WTC11 (cell line): ENCODE measurements around the gene CNTNAP1. TPM values are rescaled to one million over a fixed set of nuclear protein-coding genes. Genes with fewer than 3 reads are reported as not detected.
A peak's percentile ranks its signal among the peaks of the same experiment; 100 is the strongest.

Source experiments
- ATAC-seq: fragments of 200-7000 bp; cut with Tn5 transposase; 2 replicates; pipeline ENCODE4 v1.10.0; 2021; ENCODE audit warnings: mild to moderate bottlenecking, moderate library complexity
- Bru-seq: library from RNA; stranded (reverse); fragments of 400-500 nt; gene quantifications from one replicate; lab custom pipeline; 2021; lab: Mats Ljungman, UMichigan
- CTCF ChIA-PET: fragments of 300-600 bp; sonication (Branson Sonifier 250); formaldehyde crosslinking; loops from one replicate; lab custom pipeline; 2021; ENCODE audit warnings: antibody characterized with exemption; lab: Charles Lee
- POLR2A ChIA-PET: fragments of 350-600 bp; sonication (Branson Sonifier 250); formaldehyde crosslinking; loops from one replicate; lab custom pipeline; 2021; ENCODE audit warnings: antibody characterized with exemption; lab: Charles Lee
- DNase-seq: peaks from one replicate; pipeline ENCODE4 v3.0.0; 2021; ENCODE audit warnings: low spot score
- H3K27ac Mint-ChIP-seq: 2 replicates; pipeline ENCODE4 v1.8.0; 2021; ENCODE audit warnings: mixed read lengths
- H3K27me3 Mint-ChIP-seq: 2 replicates; pipeline ENCODE4 v1.8.0; 2021; ENCODE audit warnings: low read depth, mild to moderate bottlenecking, moderate library complexity, mixed read lengths
- H3K36me3 Mint-ChIP-seq: 2 replicates; pipeline ENCODE4 v1.8.0; 2021; ENCODE audit warnings: mixed read lengths
- H3K4me1 Mint-ChIP-seq: 2 replicates; pipeline ENCODE4 v1.8.0; 2022; ENCODE audit warnings: mixed read lengths
- H3K4me3 Mint-ChIP-seq: 2 replicates; pipeline ENCODE4 v1.8.0; 2021; ENCODE audit warnings: mild to moderate bottlenecking, moderate library complexity, mixed read lengths
- H3K9me3 Mint-ChIP-seq: 2 replicates; pipeline ENCODE4 v1.8.0; 2021; ENCODE audit warnings: mixed read lengths
- CREM ChIP-seq: sonication (generic); formaldehyde crosslinking; IDR thresholded peaks from 2 replicates; pipeline ENCODE4 v1.8.1; 2022; ENCODE audit warnings: mild to moderate bottlenecking, missing genetic modification reagents, moderate library complexity
- ELF4 ChIP-seq: sonication (generic); formaldehyde crosslinking; IDR thresholded peaks from 2 replicates; pipeline ENCODE4 v1.8.1; 2022; ENCODE audit warnings: low read depth, mild to moderate bottlenecking, moderate library complexity, missing genetic modification reagents
- EMX1 ChIP-seq: fragments of 250-450 bp; sonication (Bioruptor Pico); IDR thresholded peaks from 2 replicates; pipeline ENCODE4 v1.8.0; 2021; ENCODE audit warnings: mild to moderate bottlenecking
- FOXJ3 ChIP-seq: sonication (generic); formaldehyde crosslinking; IDR thresholded peaks from 2 replicates; pipeline ENCODE4 v1.9.0; 2021; ENCODE audit warnings: missing genetic modification reagents, mild to moderate bottlenecking, borderline replicate concordance
- GABPB1 ChIP-seq: sonication (generic); formaldehyde crosslinking; IDR thresholded peaks from 2 replicates; pipeline ENCODE4 v1.8.1; 2023; ENCODE audit warnings: mild to moderate bottlenecking, missing genetic modification reagents
- NR2C2 ChIP-seq: sonication (generic); formaldehyde crosslinking; IDR thresholded peaks from 2 replicates; pipeline ENCODE4 v1.8.0; 2022; ENCODE audit warnings: mild to moderate bottlenecking, missing genetic modification reagents
- PRRX2 ChIP-seq: fragments of 250-450 bp; sonication (Bioruptor Pico); IDR thresholded peaks from 2 replicates; pipeline ENCODE4 v1.8.0; 2021; ENCODE audit warnings: mild to moderate bottlenecking
- SOX15 ChIP-seq: fragments of 250-450 bp; sonication (Bioruptor Pico); IDR thresholded peaks from 2 replicates; pipeline ENCODE4 v1.9.0; 2021; ENCODE audit warnings: mild to moderate bottlenecking
- TCF7 ChIP-seq: sonication (generic); formaldehyde crosslinking; IDR thresholded peaks from 2 replicates; pipeline ENCODE4 v1.8.0; 2022; ENCODE audit warnings: mild to moderate bottlenecking, low read depth, missing genetic modification reagents, moderate library complexity
- TP53 ChIP-seq: sonication (generic); formaldehyde crosslinking; IDR thresholded peaks from 2 replicates; pipeline ENCODE4 v1.8.1; 2023; ENCODE audit warnings: mild to moderate bottlenecking, missing genetic modification reagents
- ZNF138 ChIP-seq: sonication (generic); formaldehyde crosslinking; conservative IDR thresholded peaks from 2 replicates; pipeline ENCODE4 v1.8.1; 2022; ENCODE audit warnings: mild to moderate bottlenecking, moderate library complexity, missing genetic modification reagents
- ZNF219 ChIP-seq: sonication (generic); formaldehyde crosslinking; IDR thresholded peaks from 2 replicates; pipeline ENCODE4 v1.8.0; 2023; ENCODE audit warnings: missing genetic modification reagents, mild to moderate bottlenecking, borderline replicate concordance
- ZNF263 ChIP-seq: sonication (generic); formaldehyde crosslinking; IDR thresholded peaks from 2 replicates; pipeline ENCODE4 v1.8.1; 2022; ENCODE audit warnings: low read depth, mild to moderate bottlenecking, moderate library complexity, missing genetic modification reagents
- ZNF317 ChIP-seq: sonication (generic); formaldehyde crosslinking; IDR thresholded peaks from 2 replicates; pipeline ENCODE4 v1.8.1; 2023; ENCODE audit warnings: low read depth, mild to moderate bottlenecking, moderate library complexity, missing genetic modification reagents, borderline replicate concordance
- long read RNA-seq, 3 experiments: library from RNA in 1 of 3; library from capped mRNA in 1 of 3; library from polyadenylated mRNA in 1 of 3; unstranded in 2 of 3; stranded (forward) in 1 of 3; transcript quantifications; one replicate each; pipeline ENCODE4 v2.0.0, GENCODE V29; 2021
- total RNA-seq: library from RNA; stranded (reverse); gene quantifications from 3 replicates; pipeline ENCODE4 v1.2.3, GENCODE V29; 2021
- TF ChIP-seq, protein P1 (sequence below): fragments of 250-450 bp; sonication (Bioruptor Pico); conservative IDR thresholded peaks from 2 replicates; pipeline ENCODE4 v1.9.0; 2021; ENCODE audit warnings: mild to moderate bottlenecking
- TF ChIP-seq, protein P2 (sequence below): sonication (generic); formaldehyde crosslinking; IDR thresholded peaks from 2 replicates; pipeline ENCODE4 v1.8.1; 2022; ENCODE audit warnings: missing genetic modification reagents, borderline replicate concordance
- TF ChIP-seq, protein P3 (sequence below): fragments of 250-450 bp; sonication (Bioruptor Pico); IDR thresholded peaks from 2 replicates; pipeline ENCODE4 v1.9.0; 2021; ENCODE audit warnings: mild to moderate bottlenecking
- TF ChIP-seq, protein P4 (sequence below): sonication (generic); formaldehyde crosslinking; IDR thresholded peaks from 2 replicates; pipeline ENCODE4 v1.8.0; 2023; ENCODE audit warnings: missing genetic modification reagents, mild to moderate bottlenecking, borderline replicate concordance
- TF ChIP-seq, protein P5 (sequence below): fragments of 250-450 bp; sonication (Bioruptor Pico); IDR thresholded peaks from 2 replicates; pipeline ENCODE4 v1.9.0; 2021; ENCODE audit warnings: mild to moderate bottlenecking, borderline replicate concordance
- TF ChIP-seq, protein P6 (sequence below): sonication (generic); formaldehyde crosslinking; IDR thresholded peaks from 2 replicates; pipeline ENCODE4 v1.8.1; 2023; ENCODE audit warnings: mild to moderate bottlenecking, missing genetic modification reagents, moderate library complexity

CNTNAP1 gene
- total RNA-seq: 12.1 to 12.7 TPM (median 12.7 TPM) in 3 replicates
- percentile 44 among the genes with signal in this experiment for Bru-seq, nascent RNA
- long read RNA-seq, experiment 1, full-length matches to known transcripts: 1 of 10 reads
- long read RNA-seq, experiment 1, partial matches to known transcripts: 7 of 10 reads
- long read RNA-seq, experiment 1, other reads (novel, unspliced or antisense): 2 of 10 reads
- long read RNA-seq, experiment 2, partial matches to known transcripts: 6 of 10 reads
- long read RNA-seq, experiment 2, other reads (novel, unspliced or antisense): 4 of 10 reads
- long read RNA-seq, experiment 3: 0 reads

DNA sequence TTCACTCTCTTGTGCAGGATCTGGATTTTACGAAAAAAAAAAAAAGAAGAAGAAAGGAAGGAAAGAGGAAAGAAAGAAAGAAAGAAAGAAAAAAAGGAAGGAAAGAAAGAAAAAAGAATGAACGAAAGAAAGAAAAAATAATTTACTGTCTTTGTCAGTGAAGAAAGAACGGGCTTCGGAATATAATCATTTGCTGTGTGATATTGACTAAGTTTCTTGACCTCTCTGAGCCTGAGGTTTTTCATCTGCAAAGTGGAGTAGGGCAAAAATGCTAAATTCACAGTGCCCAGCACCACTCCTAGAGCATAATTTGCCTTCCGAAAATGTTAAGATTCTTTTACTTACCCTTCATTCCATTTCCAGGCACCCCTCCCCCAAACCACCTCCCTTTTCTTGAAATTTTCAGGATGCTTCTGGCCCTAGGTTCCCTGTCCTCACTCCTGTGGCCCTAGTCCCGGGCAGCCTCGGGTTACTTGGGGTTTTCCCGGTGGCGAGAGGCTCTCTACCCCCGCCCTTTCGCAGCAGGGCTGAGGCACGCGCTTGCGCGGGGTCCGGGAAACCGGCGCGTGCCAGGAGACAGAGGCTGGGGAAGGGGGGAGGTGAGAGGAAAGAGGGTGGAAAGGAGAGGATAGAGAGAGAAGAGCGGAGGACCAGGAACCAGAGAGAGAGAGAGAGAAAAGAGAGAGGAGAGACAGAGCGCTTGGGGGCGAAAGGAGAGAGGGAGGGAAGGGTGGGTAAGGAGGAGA lies at the start of gene CNTNAP1:
CNTNAP1 (plus strand) TSS at position 556 of the 746 bp plus-strand sequence. CDS start 299 bp downstream, outside the sequence.
- POLR2A ChIA-PET: interaction anchor here (1.3 to 1.8 kb wide), 3 partner anchors 11 to 105 kb away, joined by 3 to 6 read pairs (median 4); no protein-coding TSS in a partner anchor
- peaks cover 22% of the 10 kb centered on the region for H3K27me3 Mint-ChIP-seq
- peak within 1 kb of the TSS; percentile 80 for H3K4me3 Mint-ChIP-seq
- H3K36me3 Mint-ChIP-seq: peaks cover 14% of the 10 kb centered on the region; the same call in 1 of the 2 replicates
- peak; percentile 73 for DNase-seq
- peak within 1 kb of the TSS; percentile 82 for H3K27ac Mint-ChIP-seq
- no peaks in the 10 kb centered on the region for H3K9me3 Mint-ChIP-seq
- peak; percentile 3 for ATAC-seq
- CTCF ChIA-PET: interaction anchor here (0.6 to 2.5 kb wide), 16 partner anchors 8 to 142 kb away, joined by 3 to 51 read pairs (median 8); partner anchors contain the start of genes BECN1, PSMC3IP, RAMP2 and RETREG3
- H3K4me1 Mint-ChIP-seq: peaks cover 45% of the 10 kb centered on the region
- TF ChIP-seq, protein P1, sequence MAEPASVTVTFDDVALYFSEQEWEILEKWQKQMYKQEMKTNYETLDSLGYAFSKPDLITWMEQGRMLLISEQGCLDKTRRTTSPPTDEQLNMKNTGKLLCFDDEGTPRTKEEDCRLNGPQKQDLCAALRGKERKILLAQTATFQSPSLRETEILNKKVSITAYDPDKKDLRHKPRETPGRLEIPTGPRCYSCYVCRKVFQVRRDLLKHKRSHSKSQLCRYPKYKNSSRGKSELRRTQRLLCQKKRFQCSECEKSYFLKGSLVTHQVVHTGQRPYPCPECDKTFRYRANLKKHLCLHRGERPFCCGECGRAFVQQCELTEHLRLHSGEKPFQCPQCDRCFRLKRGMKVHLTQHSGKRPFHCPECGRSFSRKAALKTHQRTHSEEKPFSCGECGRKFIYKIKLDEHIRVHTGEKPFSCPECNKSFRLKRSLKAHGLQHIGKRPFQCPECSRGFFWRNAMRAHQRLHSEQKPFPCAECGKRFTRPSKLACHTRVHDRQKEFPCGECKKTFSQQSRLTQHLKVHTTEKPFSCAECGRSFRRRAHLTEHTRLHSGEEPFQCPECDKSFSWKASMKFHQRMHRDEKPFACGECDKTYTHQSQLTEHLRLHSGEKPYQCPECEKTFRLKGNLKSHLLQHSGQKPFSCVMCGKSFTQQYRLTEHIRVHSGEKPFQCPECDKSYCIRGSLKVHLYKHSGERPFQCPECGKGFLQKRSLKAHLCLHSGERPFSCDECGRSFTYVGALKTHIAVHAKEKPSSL (CRISPR knock-in tag): no peak
- TF ChIP-seq EMX1: no peak
- TF ChIP-seq, protein P2, sequence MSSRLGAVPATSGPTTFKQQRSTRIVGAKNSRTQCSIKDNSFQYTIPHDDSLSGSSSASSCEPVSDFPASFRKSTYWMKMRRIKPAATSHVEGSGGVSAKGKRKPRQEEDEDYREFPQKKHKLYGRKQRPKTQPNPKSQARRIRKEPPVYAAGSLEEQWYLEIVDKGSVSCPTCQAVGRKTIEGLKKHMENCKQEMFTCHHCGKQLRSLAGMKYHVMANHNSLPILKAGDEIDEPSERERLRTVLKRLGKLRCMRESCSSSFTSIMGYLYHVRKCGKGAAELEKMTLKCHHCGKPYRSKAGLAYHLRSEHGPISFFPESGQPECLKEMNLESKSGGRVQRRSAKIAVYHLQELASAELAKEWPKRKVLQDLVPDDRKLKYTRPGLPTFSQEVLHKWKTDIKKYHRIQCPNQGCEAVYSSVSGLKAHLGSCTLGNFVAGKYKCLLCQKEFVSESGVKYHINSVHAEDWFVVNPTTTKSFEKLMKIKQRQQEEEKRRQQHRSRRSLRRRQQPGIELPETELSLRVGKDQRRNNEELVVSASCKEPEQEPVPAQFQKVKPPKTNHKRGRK (CRISPR knock-in tag): peak; percentile 52; the same call in 1 of the 2 replicates
- no peak for TF ChIP-seq ZNF219 (CRISPR knock-in tag)
- TF ChIP-seq, protein P3, sequence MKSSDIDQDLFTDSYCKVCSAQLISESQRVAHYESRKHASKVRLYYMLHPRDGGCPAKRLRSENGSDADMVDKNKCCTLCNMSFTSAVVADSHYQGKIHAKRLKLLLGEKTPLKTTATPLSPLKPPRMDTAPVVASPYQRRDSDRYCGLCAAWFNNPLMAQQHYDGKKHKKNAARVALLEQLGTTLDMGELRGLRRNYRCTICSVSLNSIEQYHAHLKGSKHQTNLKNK (CRISPR knock-in tag): no peak
- TF ChIP-seq, protein P4, sequence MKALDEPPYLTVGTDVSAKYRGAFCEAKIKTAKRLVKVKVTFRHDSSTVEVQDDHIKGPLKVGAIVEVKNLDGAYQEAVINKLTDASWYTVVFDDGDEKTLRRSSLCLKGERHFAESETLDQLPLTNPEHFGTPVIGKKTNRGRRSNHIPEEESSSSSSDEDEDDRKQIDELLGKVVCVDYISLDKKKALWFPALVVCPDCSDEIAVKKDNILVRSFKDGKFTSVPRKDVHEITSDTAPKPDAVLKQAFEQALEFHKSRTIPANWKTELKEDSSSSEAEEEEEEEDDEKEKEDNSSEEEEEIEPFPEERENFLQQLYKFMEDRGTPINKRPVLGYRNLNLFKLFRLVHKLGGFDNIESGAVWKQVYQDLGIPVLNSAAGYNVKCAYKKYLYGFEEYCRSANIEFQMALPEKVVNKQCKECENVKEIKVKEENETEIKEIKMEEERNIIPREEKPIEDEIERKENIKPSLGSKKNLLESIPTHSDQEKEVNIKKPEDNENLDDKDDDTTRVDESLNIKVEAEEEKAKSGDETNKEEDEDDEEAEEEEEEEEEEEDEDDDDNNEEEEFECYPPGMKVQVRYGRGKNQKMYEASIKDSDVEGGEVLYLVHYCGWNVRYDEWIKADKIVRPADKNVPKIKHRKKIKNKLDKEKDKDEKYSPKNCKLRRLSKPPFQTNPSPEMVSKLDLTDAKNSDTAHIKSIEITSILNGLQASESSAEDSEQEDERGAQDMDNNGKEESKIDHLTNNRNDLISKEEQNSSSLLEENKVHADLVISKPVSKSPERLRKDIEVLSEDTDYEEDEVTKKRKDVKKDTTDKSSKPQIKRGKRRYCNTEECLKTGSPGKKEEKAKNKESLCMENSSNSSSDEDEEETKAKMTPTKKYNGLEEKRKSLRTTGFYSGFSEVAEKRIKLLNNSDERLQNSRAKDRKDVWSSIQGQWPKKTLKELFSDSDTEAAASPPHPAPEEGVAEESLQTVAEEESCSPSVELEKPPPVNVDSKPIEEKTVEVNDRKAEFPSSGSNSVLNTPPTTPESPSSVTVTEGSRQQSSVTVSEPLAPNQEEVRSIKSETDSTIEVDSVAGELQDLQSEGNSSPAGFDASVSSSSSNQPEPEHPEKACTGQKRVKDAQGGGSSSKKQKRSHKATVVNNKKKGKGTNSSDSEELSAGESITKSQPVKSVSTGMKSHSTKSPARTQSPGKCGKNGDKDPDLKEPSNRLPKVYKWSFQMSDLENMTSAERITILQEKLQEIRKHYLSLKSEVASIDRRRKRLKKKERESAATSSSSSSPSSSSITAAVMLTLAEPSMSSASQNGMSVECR (CRISPR knock-in tag): no peak
- no peak for TF ChIP-seq ELF4 (CRISPR knock-in tag)
- TF ChIP-seq ZNF317 (CRISPR knock-in tag): no peak
- no peak for TF ChIP-seq TCF7 (CRISPR knock-in tag)
- TF ChIP-seq, protein P5, sequence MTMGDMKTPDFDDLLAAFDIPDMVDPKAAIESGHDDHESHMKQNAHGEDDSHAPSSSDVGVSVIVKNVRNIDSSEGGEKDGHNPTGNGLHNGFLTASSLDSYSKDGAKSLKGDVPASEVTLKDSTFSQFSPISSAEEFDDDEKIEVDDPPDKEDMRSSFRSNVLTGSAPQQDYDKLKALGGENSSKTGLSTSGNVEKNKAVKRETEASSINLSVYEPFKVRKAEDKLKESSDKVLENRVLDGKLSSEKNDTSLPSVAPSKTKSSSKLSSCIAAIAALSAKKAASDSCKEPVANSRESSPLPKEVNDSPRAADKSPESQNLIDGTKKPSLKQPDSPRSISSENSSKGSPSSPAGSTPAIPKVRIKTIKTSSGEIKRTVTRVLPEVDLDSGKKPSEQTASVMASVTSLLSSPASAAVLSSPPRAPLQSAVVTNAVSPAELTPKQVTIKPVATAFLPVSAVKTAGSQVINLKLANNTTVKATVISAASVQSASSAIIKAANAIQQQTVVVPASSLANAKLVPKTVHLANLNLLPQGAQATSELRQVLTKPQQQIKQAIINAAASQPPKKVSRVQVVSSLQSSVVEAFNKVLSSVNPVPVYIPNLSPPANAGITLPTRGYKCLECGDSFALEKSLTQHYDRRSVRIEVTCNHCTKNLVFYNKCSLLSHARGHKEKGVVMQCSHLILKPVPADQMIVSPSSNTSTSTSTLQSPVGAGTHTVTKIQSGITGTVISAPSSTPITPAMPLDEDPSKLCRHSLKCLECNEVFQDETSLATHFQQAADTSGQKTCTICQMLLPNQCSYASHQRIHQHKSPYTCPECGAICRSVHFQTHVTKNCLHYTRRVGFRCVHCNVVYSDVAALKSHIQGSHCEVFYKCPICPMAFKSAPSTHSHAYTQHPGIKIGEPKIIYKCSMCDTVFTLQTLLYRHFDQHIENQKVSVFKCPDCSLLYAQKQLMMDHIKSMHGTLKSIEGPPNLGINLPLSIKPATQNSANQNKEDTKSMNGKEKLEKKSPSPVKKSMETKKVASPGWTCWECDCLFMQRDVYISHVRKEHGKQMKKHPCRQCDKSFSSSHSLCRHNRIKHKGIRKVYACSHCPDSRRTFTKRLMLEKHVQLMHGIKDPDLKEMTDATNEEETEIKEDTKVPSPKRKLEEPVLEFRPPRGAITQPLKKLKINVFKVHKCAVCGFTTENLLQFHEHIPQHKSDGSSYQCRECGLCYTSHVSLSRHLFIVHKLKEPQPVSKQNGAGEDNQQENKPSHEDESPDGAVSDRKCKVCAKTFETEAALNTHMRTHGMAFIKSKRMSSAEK: no peak
- TF ChIP-seq GABPB1 (CRISPR knock-in tag): 0 out of 2 replicates have a peak, but pooled peaks have one; percentile 25
- TF ChIP-seq, protein P6, sequence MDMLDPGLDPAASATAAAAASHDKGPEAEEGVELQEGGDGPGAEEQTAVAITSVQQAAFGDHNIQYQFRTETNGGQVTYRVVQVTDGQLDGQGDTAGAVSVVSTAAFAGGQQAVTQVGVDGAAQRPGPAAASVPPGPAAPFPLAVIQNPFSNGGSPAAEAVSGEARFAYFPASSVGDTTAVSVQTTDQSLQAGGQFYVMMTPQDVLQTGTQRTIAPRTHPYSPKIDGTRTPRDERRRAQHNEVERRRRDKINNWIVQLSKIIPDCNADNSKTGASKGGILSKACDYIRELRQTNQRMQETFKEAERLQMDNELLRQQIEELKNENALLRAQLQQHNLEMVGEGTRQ (CRISPR knock-in tag): peak; percentile 18; the same call in 1 of the 2 replicates
- no peak for TF ChIP-seq ZNF138
- no peak for TF ChIP-seq NR2C2
- no peak for TF ChIP-seq TP53 (CRISPR knock-in tag)
- TF ChIP-seq ZNF263 (CRISPR knock-in tag): no peak
- TF ChIP-seq FOXJ3: no peak
- no peak for TF ChIP-seq SOX15
- TF ChIP-seq CREM: no peak
- no peak for TF ChIP-seq PRRX2 (CRISPR knock-in tag)
